GM18507 (cell line): ENCODE results near the gene EPHA2.
"Not testable (repeated sequence)": the region's sequence is repeated elsewhere in the genome, so short reads cannot be mapped to it uniquely, and the experiment has no call there.

Experiments used
- DNase-seq: peaks from one replicate; pipeline ENCODE4 v3.0.0; 2011; ENCODE audit warnings: low read depth; ENCODE audit not compliant: insufficient read length; ENCODE audit errors: extremely low spot score
- FAIRE-seq: peaks from 2 replicates; lab custom pipeline; 2011; peaks lifted over from hg19 to GRCh38; lab: Jason Lieb, UNC

The EPHA2 gene

GRCh38 chr1:16111771-16112595 lies 43.9 kb downstream of the EPHA2 start:
- no peak for DNase-seq
- FAIRE-seq, result no peak

- no peak for FAIRE-seq
- no peak for DNase-seq
Measured at GRCh38 chr1:16110884-16111283, 45.0 kb downstream of the EPHA2 start.

GRCh38 chr1:16110456-16110855 lies 45.4 kb downstream of the EPHA2 start:
- FAIRE-seq, result no peak
- no peak for DNase-seq

GRCh38 chr1:16109571-16109970 lies 46.3 kb downstream of the EPHA2 start:
- FAIRE-seq, result no peak
- DNase-seq, result no peak

GRCh38 chr1:16107039-16107438 lies 48.8 kb downstream of the EPHA2 start:
- DNase-seq, FAIRE-seq: not testable (repeated sequence)

- FAIRE-seq, result no peak
- no peak for DNase-seq
Measured at GRCh38 chr1:16101623-16102022, 54.2 kb downstream of the EPHA2 start.

- FAIRE-seq (no peak), DNase-seq (no peak)
Measured at GRCh38 chr1:16099412-16099811, 56.5 kb downstream of the EPHA2 start.

GRCh38 chr1:16095447-16095846 lies 60.4 kb downstream of the EPHA2 start:
- FAIRE-seq (no peak), DNase-seq (no peak)

GRCh38 chr1:16094453-16095158 lies 61.3 kb downstream of the EPHA2 start:
- FAIRE-seq (no peak), DNase-seq (no peak)

- FAIRE-seq, result no peak
- DNase-seq, result no peak
Measured at GRCh38 chr1:16093611-16094010, 62.3 kb downstream of the EPHA2 start.

- DNase-seq (no peak), FAIRE-seq (no peak)
Measured at GRCh38 chr1:16092923-16093511, 62.9 kb downstream of the EPHA2 start.

GRCh38 chr1:16092097-16092922 lies 63.6 kb downstream of the EPHA2 start:
- DNase-seq (no peak), FAIRE-seq (no peak)

- no peak for DNase-seq
- no peak for FAIRE-seq
Measured at GRCh38 chr1:16091296-16091695, 64.6 kb downstream of the EPHA2 start.

- DNase-seq, result no peak
- no peak for FAIRE-seq
Measured at GRCh38 chr1:16090076-16090826, 65.6 kb downstream of the EPHA2 start.

- FAIRE-seq (no peak), DNase-seq (no peak)
Measured at GRCh38 chr1:16088996-16089395, 66.9 kb downstream of the EPHA2 start.

- FAIRE-seq (no peak), DNase-seq (no peak)
Measured at GRCh38 chr1:16088351-16088911, 67.4 kb downstream of the EPHA2 start.

GRCh38 chr1:16087733-16088132 lies 68.1 kb downstream of the EPHA2 start:
- FAIRE-seq (no peak), DNase-seq (no peak)

- no peak for DNase-seq
- no peak for FAIRE-seq
Measured at GRCh38 chr1:16085522-16085921, 70.3 kb downstream of the EPHA2 start.

GRCh38 chr1:16083486-16083885 lies 72.4 kb downstream of the EPHA2 start:
- no peak for DNase-seq
- no peak for FAIRE-seq
